HG03039 (cell line): ENCODE results near the gene PRR5.
"Not testable (repeated sequence)": the region's sequence is repeated elsewhere in the genome, so short reads cannot be mapped to it uniquely, and the experiment has no call there.

Experiments used
- ATAC-seq: cut with Tn5 transposase; IDR thresholded peaks from one replicate; pipeline ENCODE4 v1.9.1; 2021; ENCODE audit warnings: mild to moderate bottlenecking, moderate library complexity; ENCODE audit not compliant: unreplicated experiment

Gene PRR5

DNA sequence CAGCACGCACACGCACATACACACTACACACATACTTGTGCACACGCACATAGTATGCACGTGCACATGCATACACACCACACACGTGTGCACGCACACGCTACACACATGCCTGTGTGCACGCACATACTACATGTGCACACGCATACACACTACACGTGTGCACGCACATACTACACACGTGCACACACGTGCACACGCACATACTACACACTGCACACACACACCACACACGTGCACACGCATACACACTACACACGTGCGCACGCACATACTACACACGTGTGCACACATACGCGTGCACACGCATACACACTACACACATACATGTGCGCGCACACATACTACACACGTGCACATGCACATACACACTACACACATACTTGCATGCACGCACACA lies 30.7 kb downstream of the PRR5 start:
- ATAC-seq = no peak

GRCh38 chr22:44733426-44734106 lies 31.6 kb downstream of the PRR5 start:
- ATAC-seq = no peak

GRCh38 chr22:44734278-44734677 lies 32.3 kb downstream of the PRR5 start:
- no peak for ATAC-seq

DNA sequence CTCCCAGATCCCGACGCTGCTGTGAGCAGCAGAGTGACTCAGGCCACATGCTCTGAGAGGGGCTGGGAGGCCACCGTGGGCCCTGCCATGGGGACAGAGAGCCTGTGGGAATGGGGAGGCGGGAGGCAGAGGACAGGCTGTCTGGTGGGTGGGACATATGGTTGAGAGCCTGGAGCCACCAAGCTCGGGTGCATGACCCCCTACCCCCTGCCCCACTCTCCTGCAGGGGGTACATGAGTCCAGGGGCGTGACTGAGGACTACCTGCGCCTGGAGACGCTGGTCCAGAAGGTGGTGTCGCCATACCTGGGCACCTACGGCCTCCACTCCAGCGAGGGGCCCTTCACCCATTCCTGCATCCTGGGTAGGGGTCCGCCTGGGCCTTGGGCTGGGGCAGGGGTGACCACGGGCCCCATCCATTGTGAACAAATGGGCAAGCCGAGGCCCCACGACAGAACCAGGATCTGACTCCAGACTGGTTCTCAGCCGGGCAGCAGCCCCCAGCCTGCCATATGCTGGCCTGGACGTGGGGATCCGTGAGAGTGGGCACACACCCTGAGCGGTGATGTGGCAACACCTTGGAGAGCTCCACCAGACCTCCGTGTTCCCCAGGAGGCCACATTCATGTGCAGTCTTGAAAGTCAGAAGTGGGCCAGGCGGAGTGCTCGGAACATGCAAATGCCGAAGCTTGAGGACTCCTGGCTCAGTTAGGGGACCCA lies 33.0 kb downstream of the PRR5 start:
- ATAC-seq = no peak

DNA sequence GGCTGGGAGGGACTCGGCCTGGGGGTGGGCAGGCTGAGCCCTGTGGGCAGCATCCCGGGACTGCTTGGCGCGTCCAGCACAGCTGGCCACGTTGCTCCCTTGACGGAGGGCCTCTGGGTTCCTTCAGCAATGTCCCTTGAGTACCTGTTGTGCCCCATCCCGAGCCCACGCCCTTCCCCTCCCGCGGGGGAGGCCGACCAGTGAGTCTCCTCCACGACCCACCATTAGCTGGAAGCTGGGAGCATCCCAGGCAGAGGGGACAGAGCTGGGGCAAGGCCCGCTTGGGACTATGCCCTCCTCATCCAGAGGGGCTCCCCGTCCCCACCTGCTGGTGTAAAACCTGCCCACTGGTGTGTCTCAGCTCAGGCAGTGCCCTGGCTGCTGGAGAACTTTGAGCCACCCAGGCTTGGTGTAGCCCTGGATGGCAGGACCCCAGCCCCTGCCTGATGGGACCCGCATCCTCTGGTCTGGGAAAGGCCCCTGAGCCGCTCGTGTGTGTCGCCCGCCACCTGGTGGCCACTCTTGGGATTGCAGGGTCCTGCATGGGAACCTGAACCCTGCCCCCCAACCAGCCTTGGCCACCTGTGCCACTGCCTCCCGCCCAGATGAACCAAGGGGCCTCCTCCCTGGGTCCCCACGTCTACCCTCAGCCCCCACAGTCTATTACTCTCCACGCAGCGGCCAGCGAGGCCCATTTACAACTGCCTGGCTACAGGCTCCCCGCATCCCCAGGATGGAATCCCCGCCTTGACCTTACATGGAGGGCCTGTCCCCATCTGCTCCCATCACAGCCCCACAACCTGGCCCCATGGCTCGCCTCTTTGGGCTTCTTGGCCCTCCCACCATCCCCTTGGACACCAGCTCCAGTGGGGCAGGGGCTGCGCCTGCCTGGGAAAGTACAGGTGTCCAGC lies 33.8 kb downstream of the PRR5 start:
- no peak for ATAC-seq

GRCh38 chr22:44736581-44737405 lies 34.8 kb downstream of the PRR5 start:
- no peak for ATAC-seq

GRCh38 chr22:44737406-44738346 lies 35.7 kb downstream of the PRR5 start:
- no peak for ATAC-seq

DNA sequence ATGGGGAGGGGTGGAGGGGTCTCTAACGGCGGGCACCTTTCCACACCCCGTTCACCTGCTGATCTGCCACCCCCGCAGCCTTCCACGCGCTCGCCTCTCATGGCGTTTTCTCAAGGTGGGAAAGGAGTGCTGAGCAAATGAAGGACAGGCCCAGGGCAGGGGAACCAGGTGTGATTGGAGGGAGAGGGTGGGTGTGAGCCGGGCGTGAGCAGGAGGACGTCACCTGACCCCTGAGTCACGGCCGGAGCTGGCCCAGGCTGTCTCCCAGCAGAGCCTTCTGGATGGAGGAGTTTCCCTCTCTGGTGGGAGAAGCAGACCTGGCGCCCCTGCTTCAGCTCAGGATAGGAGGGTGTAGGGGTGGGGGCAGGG lies 36.3 kb downstream of the PRR5 start:
- ATAC-seq = no peak

- ATAC-seq = no peak
Observed at GRCh38 chr22:44739024-44739423, 37.0 kb downstream of the PRR5 start.

- ATAC-seq = not testable (repeated sequence)
Observed at GRCh38 chr22:44739666-44740065, 37.7 kb downstream of the PRR5 start.

DNA sequence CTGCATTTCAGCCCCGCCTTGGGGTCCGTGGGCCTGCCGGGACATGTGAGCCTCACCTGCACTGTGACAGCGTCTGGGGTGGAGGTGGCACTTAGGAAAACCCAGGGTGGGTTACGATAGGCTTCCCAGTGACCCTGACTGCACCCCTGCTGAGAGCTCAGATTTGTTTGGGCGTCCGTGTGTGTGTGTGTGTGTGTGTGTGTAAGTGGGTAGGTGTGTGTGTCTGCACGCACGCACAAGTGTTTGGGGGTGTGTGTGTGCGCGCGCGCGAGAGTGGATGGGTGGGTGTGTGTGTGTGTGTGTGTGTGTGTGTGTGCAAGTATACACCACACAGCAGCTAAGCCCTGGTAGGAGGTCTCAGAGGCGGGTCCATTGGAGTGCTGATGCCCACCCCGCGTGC lies 38.3 kb downstream of the PRR5 start:
- ATAC-seq = no peak

DNA sequence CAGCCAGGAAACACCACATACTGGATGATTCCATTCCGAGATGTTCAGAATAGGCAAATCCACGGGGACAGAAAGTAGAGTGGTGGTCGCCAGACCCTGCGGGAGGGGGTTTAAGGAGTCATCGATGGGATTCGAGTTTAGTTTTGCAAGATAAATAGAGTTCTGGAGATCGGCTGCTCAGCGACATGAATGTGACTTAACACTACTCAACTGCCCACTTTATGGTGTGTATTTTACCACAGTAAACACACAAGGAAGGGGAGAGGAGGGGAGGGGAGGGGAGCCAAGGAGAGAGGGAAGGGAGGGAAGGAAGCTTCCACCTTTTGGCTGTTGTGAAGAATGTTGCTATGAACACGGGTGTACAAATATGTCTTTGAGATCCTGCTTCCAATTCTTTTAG lies 39.9 kb downstream of the PRR5 start:
- ATAC-seq = no peak

DNA sequence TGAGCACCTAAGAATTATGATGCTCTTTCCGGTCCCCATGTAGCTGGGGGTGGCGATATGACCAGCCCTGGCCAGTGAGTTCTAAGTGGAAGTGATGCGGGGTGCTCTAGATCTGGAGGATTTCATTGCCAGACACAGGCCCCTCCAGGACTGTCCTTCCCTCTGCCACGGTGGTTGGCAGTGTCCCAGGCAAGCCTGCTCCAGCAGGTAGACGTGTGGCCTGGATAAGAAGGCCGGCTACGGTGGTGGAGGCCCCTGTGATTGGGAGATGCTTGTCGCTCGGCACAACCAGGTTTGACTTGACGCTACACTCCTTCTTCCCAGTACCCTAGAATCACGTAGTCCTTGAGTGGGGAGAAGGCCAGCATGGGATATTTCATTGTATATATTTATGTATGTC lies 41.2 kb downstream of the PRR5 start:
- ATAC-seq = no peak

- ATAC-seq = no peak
Observed at GRCh38 chr22:44743804-44744211, 41.8 kb downstream of the PRR5 start.

- ATAC-seq = no peak
Observed at GRCh38 chr22:44745853-44746789, 44.1 kb downstream of the PRR5 start.

DNA sequence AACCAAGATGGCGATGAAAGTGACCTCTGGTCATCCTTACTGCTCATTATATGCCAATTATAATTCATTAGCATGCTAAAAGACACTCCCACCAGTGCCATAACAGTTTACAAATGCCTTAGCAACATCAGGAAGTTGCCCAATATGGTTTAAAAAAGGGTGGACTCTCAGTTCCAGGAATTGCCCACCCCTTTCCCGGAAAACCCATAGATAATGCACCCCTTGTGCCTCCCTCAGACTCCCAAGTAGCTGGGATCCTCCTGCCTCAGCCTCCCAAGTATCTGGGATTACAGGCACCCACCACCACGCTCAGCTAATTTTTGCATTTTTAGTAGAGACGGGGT lies 45.8 kb downstream of the PRR5 start:
- ATAC-seq = not testable (repeated sequence)

DNA sequence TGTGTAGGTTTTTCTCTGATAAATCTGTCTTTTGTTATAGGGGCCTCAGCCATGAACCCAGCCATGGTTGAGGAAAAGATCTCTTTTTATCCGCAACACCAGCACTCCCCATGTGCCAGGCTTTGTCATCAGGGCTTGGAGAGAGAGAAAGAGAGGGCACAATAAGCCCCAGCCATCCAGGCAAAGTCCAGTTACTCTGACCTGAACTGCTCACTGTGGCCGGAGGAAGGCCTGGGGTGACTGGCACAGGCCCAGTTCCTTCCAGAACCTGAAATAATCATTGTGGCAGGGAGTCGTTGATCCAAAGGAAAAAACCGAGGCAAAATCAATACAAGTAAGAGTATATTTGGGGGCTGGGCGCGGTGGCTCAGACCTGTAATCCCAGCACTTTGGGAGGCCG lies 46.5 kb downstream of the PRR5 start:
- no peak for ATAC-seq

GRCh38 chr22:44750481-44750880 lies 48.5 kb downstream of the PRR5 start:
- ATAC-seq = no peak
